Measurements from ENCODE around the gene LPIN1. TPM values are rescaled to one million over a fixed set of nuclear protein-coding genes. Genes with fewer than 3 reads are reported as not detected.

Gene LPIN1
- total and polyA plus RNA-seq, 2 of the 13 experiments (the other 11 are each of a cell fraction or from before 2014, with no cell fraction given), result 9.7 to 19.4 TPM

DNA sequence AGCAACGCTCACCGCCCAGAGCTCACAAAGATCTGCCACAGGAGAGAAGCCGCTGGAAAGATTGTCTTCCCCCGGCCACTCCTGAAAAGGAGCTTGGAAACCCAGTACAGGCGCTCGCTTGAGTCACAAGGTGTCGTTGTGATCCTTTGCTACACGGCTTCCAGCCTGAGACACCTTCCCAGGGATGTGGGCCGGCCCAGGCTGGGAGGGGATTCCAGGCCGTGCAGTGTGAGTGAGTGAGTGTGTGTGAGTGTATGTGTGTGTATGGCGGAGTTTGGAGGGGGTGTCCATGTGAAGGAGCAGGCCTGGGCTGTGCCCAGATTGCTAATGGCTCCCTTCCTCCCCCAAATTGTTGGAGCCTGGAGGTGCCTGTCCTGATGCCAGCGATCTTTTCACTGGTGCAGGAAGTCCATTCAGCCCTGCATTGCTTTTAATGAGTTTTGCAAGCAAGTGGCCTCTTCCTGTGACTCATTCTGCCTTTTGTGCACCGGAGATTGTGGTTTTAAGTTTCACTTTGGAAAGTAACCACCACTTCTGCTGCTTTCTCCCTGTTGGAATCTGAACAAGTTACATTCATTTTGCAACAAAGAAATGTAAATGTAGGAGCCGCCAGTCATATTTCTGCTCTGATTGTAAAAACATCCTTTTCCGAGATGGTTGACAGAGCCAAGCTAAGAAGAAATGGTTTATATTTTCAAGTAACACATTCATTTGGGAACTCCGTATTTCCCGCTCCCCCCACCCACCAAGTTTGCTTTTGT, 83.7 kb downstream of the LPIN1 start (continued):
- peak; percentile 11; the same call in 1 of the 2 replicates for TF ChIP-seq HNF1A (IDR thresholded peaks at IDR 0.05; ENCODE audit: low read depth)
- peak; percentile 28; the same call in 1 of the 2 replicates for TF ChIP-seq HNF1A (CRISPR knock-in tag; IDR thresholded peaks at IDR 0.05; ENCODE audit: borderline replicate concordance)
- TF ChIP-seq MAZ (IDR thresholded peaks at IDR 0.05; ENCODE audit: borderline replicate concordance, low read depth, low read length), result no peak
- peak; percentile 85 for TF ChIP-seq MAZ (CRISPR knock-in tag; IDR thresholded peaks at IDR 0.05; ENCODE audit: low read depth)
- peak; percentile 54; the same call in 1 of the 2 replicates for TF ChIP-seq GATAD1 (CRISPR knock-in tag; IDR thresholded peaks at IDR 0.05)
- TF ChIP-seq HDAC6 (IDR thresholded peaks at IDR 0.05; ENCODE audit: low read depth, low read length), result no peak
- TF ChIP-seq RELA (CRISPR knock-in tag; IDR thresholded peaks at IDR 0.05), result peak; percentile 48; the same call in 1 of the 2 replicates
- 0 out of 2 replicates have a peak, but pooled peaks have one; percentile 60 for TF ChIP-seq ZNF431 (CRISPR knock-in tag; IDR thresholded peaks at IDR 0.05; ENCODE audit: borderline replicate concordance, low read depth)
- TF ChIP-seq SMARCE1 (IDR thresholded peaks at IDR 0.05; ENCODE audit: borderline replicate concordance), result no peak
- TF ChIP-seq, protein P1, sequence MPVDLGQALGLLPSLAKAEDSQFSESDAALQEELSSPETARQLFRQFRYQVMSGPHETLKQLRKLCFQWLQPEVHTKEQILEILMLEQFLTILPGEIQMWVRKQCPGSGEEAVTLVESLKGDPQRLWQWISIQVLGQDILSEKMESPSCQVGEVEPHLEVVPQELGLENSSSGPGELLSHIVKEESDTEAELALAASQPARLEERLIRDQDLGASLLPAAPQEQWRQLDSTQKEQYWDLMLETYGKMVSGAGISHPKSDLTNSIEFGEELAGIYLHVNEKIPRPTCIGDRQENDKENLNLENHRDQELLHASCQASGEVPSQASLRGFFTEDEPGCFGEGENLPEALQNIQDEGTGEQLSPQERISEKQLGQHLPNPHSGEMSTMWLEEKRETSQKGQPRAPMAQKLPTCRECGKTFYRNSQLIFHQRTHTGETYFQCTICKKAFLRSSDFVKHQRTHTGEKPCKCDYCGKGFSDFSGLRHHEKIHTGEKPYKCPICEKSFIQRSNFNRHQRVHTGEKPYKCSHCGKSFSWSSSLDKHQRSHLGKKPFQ (CRISPR knock-in tag; IDR thresholded peaks at IDR 0.05; ENCODE audit: insufficient replicate concordance), result peak; percentile 91
- peak; percentile 37; the same call in 1 of the 2 replicates for TF ChIP-seq RFXAP (CRISPR knock-in tag; IDR thresholded peaks at IDR 0.05; ENCODE audit: borderline replicate concordance)
- TF ChIP-seq TGIF2 (CRISPR knock-in tag; IDR thresholded peaks at IDR 0.05), result peak; percentile 19
- no peak for TF ChIP-seq DNMT1 (CRISPR knock-in tag; IDR thresholded peaks at IDR 0.05)
- TF ChIP-seq HMGXB3 (CRISPR knock-in tag; IDR thresholded peaks at IDR 0.05; ENCODE audit: borderline replicate concordance), result 0 out of 2 replicates have a peak, but pooled peaks have one; percentile 62
- TF ChIP-seq ZBTB20 (CRISPR knock-in tag; IDR thresholded peaks at IDR 0.05; ENCODE audit: borderline replicate concordance, low read depth), result peak; percentile 44; the same call in 1 of the 2 replicates
